GM10847 (cell line): ENCODE data around the gene PIMREG.

Experiments
- POLR2A ChIP-seq: IDR thresholded peaks from 2 replicates; pipeline ENCODE4 v1.6.1; 2011; ENCODE audit not compliant: insufficient read length; ENCODE audit errors: extremely low read depth

Gene PIMREG

DNA sequence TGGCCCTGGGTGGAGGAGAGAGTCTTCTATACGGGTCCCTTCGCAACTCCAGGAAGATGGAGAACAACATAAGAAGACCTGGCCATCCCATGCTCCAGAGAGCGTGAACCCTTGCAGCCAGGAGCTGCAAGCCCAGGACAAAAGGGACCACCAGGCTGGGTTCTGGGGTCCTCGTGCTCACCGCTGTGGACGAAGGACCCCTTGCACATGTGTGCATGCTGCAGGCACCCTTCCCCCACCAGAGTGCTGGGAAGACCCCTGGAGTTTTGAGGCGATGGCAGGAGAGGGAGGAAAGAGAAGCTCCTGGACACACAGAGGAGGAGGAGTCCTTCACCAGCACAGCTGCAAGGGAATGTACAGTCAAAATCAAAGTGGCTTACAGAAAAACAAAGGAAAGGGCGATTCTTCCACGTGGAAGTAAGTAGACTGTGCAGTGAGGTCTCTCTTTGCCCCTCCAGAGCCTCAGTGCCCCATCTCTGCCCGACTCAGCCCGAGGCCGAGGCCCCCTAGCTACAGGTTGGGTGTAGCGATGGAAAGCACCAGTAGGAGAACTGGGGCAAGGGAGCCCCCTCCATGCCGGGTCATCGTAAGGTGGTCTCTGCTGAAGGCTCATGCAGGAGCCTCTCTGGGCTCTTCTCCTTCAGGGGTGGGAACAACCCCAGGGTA lies 51.3 kb downstream of the PIMREG start:
- TF ChIP-seq POLR2A = no peak

- no peak for TF ChIP-seq POLR2A
Measured at GRCh38 chr17:6496116-6496481, 51.8 kb downstream of the PIMREG start.

GRCh38 chr17:6496640-6497441 lies 52.6 kb downstream of the PIMREG start:
- TF ChIP-seq POLR2A = no peak

GRCh38 chr17:6497496-6498221 lies 53.4 kb downstream of the PIMREG start:
- no peak for TF ChIP-seq POLR2A

- no peak for TF ChIP-seq POLR2A
Measured at GRCh38 chr17:6498356-6498755, 54.1 kb downstream of the PIMREG start.

GRCh38 chr17:6498901-6499540 lies 54.8 kb downstream of the PIMREG start:
- no peak for TF ChIP-seq POLR2A
